Measurements from ENCODE around the gene TMEM171.

DNA sequence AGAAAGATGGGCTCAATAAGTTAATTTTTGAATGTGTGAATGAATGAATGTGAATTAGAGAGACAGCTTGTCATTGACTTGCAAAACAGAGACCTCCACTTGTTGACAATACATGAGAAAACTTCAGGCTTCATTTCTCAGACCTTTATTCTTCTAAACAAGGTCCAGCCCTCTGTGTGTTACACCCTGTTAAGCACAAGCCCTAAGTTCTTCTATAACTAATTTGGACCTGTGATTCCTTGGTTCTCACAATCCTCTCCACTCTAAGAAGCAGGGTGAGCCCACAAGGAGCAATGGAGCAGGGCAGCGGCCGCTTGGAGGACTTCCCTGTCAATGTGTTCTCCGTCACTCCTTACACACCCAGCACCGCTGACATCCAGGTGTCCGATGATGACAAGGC is 52.6 kb downstream of the TMEM171 start, which contains the start of gene TMEM174:
- no peak for TF ChIP-seq POLR2AphosphoS5 (IDR thresholded peaks at IDR 0.05)
- TF ChIP-seq, protein P1, sequence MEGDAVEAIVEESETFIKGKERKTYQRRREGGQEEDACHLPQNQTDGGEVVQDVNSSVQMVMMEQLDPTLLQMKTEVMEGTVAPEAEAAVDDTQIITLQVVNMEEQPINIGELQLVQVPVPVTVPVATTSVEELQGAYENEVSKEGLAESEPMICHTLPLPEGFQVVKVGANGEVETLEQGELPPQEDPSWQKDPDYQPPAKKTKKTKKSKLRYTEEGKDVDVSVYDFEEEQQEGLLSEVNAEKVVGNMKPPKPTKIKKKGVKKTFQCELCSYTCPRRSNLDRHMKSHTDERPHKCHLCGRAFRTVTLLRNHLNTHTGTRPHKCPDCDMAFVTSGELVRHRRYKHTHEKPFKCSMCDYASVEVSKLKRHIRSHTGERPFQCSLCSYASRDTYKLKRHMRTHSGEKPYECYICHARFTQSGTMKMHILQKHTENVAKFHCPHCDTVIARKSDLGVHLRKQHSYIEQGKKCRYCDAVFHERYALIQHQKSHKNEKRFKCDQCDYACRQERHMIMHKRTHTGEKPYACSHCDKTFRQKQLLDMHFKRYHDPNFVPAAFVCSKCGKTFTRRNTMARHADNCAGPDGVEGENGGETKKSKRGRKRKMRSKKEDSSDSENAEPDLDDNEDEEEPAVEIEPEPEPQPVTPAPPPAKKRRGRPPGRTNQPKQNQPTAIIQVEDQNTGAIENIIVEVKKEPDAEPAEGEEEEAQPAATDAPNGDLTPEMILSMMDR (IDR thresholded peaks at IDR 0.05) = no peak
- no peak for TF ChIP-seq POLR2A (IDR thresholded peaks at IDR 0.05)

All from sigmoid colon (tissue), 4 donors.